PFSK-1 (cell line): ENCODE data around the gene PPP2R2C.

Source experiments
- POLR2AphosphoS5 ChIP-seq: IDR thresholded peaks from 2 replicates; pipeline ENCODE4 v1.6.1; 2012; ENCODE audit warnings: low read depth, mild to moderate bottlenecking, control low read depth, low read length, moderate library complexity
- TF ChIP-seq, protein P1 (sequence below), 2 experiments: IDR thresholded peaks; 2 replicates each; pipeline versions ENCODE4 v1.6.1 to v1.8.0; 2011 to 2012; ENCODE audit warnings: low read depth in 2 of 2, low read length in 2 of 2, control low read depth in 1 of 2, inconsistent platforms in 1 of 2, mild to moderate bottlenecking in 1 of 2, moderate library complexity in 1 of 2; ENCODE audit not compliant: insufficient read depth in 1 of 2

DNA sequence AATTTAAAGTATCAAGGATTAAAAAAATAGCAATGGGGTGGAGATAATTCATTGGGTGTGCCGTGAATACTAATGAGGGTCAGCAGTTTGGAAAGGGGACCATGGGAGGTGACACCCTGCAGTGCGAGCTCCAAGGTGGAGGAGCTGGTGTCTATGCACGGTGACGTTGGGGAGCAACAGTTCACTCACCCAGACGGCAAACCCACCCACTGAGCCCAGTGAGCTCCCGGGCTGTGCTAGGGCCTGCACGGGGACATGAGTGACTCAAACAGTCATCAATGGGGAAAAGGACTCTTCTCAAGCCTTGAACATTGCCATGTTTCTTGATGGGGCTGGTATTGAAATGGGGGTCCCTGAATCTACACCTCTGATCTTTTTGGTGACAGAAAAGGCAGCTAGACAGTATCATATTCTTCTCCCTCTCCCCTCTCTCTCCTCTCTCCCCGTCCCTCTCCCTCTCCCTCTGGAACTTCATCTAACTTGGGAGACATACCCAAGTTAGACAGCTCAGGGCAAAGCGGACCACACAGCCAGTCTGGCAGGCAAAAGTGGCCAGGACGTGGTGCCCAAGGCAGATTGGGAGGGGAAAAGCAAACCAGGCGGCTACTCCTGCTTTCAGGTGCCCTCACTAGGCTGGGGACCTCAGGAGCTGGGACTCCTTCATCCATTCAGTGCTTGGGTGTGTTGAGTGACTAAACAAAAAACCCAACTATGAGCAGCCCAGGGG is 26.3 kb upstream of the PPP2R2C start:
- TF ChIP-seq, protein P1, sequence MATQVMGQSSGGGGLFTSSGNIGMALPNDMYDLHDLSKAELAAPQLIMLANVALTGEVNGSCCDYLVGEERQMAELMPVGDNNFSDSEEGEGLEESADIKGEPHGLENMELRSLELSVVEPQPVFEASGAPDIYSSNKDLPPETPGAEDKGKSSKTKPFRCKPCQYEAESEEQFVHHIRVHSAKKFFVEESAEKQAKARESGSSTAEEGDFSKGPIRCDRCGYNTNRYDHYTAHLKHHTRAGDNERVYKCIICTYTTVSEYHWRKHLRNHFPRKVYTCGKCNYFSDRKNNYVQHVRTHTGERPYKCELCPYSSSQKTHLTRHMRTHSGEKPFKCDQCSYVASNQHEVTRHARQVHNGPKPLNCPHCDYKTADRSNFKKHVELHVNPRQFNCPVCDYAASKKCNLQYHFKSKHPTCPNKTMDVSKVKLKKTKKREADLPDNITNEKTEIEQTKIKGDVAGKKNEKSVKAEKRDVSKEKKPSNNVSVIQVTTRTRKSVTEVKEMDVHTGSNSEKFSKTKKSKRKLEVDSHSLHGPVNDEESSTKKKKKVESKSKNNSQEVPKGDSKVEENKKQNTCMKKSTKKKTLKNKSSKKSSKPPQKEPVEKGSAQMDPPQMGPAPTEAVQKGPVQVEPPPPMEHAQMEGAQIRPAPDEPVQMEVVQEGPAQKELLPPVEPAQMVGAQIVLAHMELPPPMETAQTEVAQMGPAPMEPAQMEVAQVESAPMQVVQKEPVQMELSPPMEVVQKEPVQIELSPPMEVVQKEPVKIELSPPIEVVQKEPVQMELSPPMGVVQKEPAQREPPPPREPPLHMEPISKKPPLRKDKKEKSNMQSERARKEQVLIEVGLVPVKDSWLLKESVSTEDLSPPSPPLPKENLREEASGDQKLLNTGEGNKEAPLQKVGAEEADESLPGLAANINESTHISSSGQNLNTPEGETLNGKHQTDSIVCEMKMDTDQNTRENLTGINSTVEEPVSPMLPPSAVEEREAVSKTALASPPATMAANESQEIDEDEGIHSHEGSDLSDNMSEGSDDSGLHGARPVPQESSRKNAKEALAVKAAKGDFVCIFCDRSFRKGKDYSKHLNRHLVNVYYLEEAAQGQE (IDR thresholded peaks at IDR 0.05; ENCODE audit: insufficient read depth in 1 of 2, low read depth in 2 of 2, low read length in 2 of 2): no peak
- no peak for TF ChIP-seq POLR2AphosphoS5
